Measurements from ENCODE around the gene PNPLA7. TPM values are rescaled to one million over a fixed set of nuclear protein-coding genes. Genes with fewer than 3 reads are reported as not detected.

Gene PNPLA7
- total and polyA plus RNA-seq, 10 donors = 5.1 to 22.7 (median 10.7) TPM

DNA sequence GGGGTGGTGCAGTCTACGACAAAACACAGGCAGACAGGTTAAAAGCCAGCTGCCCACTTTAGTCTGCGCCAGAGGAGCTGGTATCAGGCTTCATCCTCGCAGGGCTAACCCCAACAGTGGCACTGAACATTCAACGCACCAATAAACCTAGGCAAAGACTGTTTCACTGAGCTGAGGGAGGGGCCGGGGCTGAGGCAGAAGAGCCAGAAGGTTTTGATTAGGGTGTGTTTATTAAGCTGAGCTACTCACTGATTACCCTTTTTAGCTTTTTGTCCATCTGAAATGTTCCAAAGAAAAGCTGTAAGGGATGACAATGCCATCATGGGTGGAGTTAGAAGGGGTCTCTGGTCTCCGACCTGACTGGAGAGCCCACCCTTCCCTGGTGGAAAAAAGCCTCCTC is 38.7 kb upstream of the PNPLA7 start:
- Histone ChIP-seq H3K27me3 (replicated peaks in 1 of 7) (no peaks in the 10 kb centered on the region), H3K36me3 (peaks cover 0 to 46% (median 28%) of the 10 kb centered on the region in 6 donors), H3K9me3 (no peaks in the 10 kb centered on the region), H3K4me1 (peaks cover 6 to 48% (median 26%) of the 10 kb centered on the region in 6 donors), H3K4me3 (peak overlapping the region in 4 of 8 donors; percentile 67 to 94 (median 87)), H3K27ac (no peak overlapping the region)
- WGBS, 5 donors = 91 to 96% (median 95%) methylated on average over 6 of the region's 6 CpGs
- intact Hi-C loops (cut with DNase I; ENCODE audit: low total_unique reads) = no loop called here
- TF ChIP-seq CTCF (IDR thresholded peaks at IDR 0.05 in 8 of 11, conservative IDR thresholded peaks at IDR 0.05 in 3 of 11) = no peak
- TF ChIP-seq POLR2A (IDR thresholded peaks at IDR 0.05) = no peak
- no peak for TF ChIP-seq POLR2AphosphoS5 (IDR thresholded peaks at IDR 0.05)
- DNase-seq = no peak

DNA sequence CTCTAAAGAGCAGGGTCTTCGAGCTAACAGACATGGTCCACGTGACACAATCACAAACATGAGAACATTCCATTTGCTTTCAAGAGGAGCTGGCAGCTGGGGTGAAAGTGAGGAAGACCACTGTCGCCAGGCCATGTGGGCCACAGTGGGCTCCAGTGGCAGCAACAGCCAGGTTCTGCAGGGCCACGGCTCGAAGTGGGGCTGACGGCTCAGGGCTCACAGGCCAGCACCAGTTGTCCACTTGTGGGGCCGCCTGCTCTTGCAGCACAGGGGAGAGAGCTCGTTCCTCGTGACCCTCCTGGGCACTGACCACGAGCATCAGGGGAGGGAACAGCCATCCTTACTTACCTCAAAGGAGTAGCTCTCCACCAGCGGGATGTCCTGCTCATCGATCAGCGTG is 38.1 kb upstream of the PNPLA7 start:
- no peaks in the 10 kb centered on the region for H3K27me3 ChIP-seq (replicated peaks in 1 of 7)
- H3K4me1 ChIP-seq = peaks cover 6 to 48% (median 26%) of the 10 kb centered on the region in 6 donors
- WGBS, 5 donors = 86 to 95% (median 89%) methylated on average over 11 to 13 of the region's 13 CpGs
- no peak overlapping the region for H3K27ac ChIP-seq
- H3K36me3 ChIP-seq = peaks cover 0 to 52% (median 33%) of the 10 kb centered on the region in 6 donors
- no peaks in the 10 kb centered on the region for H3K9me3 ChIP-seq
- no peak overlapping the region for H3K4me3 ChIP-seq
- intact Hi-C loops (cut with DNase I; ENCODE audit: low total_unique reads) = no loop called here
- TF ChIP-seq POLR2AphosphoS5 (IDR thresholded peaks at IDR 0.05) (no peak), POLR2A (IDR thresholded peaks at IDR 0.05) (no peak), CTCF (IDR thresholded peaks at IDR 0.05 in 8 of 11, conservative IDR thresholded peaks at IDR 0.05 in 3 of 11) (no peak)
- DNase-seq = no peak

DNA sequence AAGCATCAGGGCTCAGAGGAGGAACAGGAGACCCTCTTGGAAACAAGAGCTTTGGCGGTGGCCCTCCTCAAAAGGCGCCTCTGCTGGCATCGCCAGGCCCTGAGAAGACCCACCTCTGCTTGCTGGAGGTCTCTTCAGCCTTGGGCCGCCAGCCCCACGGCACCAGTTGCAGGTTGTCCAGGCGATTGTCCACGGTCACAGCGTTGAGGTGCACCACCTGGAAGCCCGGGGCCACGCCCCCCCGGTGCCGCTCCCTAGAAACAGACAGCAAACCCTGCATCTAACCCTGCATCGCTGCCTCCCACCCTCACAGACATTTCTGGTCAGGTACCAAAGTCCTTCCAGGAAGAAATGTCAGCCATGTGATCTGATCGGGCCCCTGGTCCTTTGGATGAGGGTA is 36.7 kb upstream of the PNPLA7 start:
- intact Hi-C loops (cut with DNase I; ENCODE audit: low total_unique reads) = no loop called here
- DNase-seq = no peak
- no peak for TF ChIP-seq POLR2AphosphoS5 (IDR thresholded peaks at IDR 0.05)
- TF ChIP-seq POLR2A (IDR thresholded peaks at IDR 0.05) = no peak
- TF ChIP-seq CTCF (IDR thresholded peaks at IDR 0.05 in 8 of 11, conservative IDR thresholded peaks at IDR 0.05 in 3 of 11) = no peak
- Histone ChIP-seq H3K4me3 (no peak overlapping the region), H3K9me3 (no peaks in the 10 kb centered on the region), H3K36me3 (peaks cover 0 to 67% (median 42%) of the 10 kb centered on the region in 6 donors), H3K27me3 (replicated peaks in 1 of 7) (no peaks in the 10 kb centered on the region), H3K27ac (no peak overlapping the region), H3K4me1 (peaks cover 6 to 34% (median 22%) of the 10 kb centered on the region in 6 donors)
- WGBS, 5 donors = 93 to 100% (median 97%) methylated on average over 8 to 14 of the region's 14 CpGs

DNA sequence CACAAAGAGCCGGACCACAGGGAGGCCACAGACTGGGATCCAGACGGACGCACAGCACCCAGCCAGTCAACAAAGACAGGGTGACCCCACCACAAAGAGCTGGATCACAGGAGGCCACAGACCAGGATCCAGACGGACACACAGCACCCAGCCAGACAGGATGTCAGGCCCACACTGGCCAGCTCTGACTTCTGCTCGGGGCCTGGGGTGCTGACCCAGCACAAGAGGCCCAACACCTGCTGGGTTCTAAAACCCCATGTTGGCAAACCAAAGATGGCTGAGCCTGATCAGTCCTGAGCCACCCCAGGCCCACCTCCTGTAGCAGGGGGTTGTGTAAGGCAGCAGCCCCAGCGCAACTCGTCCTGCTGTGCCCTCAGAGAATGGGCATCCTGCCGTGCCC is 33.8 kb upstream of the PNPLA7 start:
- 84 to 93% (median 87%) methylated on average over 7 to 8 of the region's 8 CpGs for WGBS, 5 donors
- Histone ChIP-seq H3K27me3 (replicated peaks in 1 of 7) (no peaks in the 10 kb centered on the region), H3K9me3 (no peaks in the 10 kb centered on the region), H3K4me1 (peaks cover 2 to 26% (median 11%) of the 10 kb centered on the region in 6 donors), H3K27ac (no peak overlapping the region), H3K36me3 (peaks cover 0 to 77% (median 49%) of the 10 kb centered on the region in 6 donors), H3K4me3 (no peak overlapping the region)
- intact Hi-C loops (cut with DNase I; ENCODE audit: low total_unique reads) = no loop called here
- no peak for DNase-seq
- no peak for TF ChIP-seq POLR2A (IDR thresholded peaks at IDR 0.05)
- TF ChIP-seq CTCF (IDR thresholded peaks at IDR 0.05 in 8 of 11, conservative IDR thresholded peaks at IDR 0.05 in 3 of 11) = no peak
- no peak for TF ChIP-seq POLR2AphosphoS5 (IDR thresholded peaks at IDR 0.05)

Measured in spleen (tissue), 11 donors.